Esophagus (tissue), 2 donors: ENCODE results near the gene CCNK. TPM values are rescaled to one million over a fixed set of nuclear protein-coding genes. Genes with fewer than 3 reads are reported as not detected.

Experiments used
- H3K27ac ChIP-seq, 2 donors: one replicate each; pipeline ENCODE4 v1.5.1; 2013; ENCODE audit warnings: low read depth in 2 of 2, mild to moderate bottlenecking in 2 of 2, inconsistent platforms in 1 of 2, low read length in 1 of 2, moderate library complexity in 1 of 2
- H3K27me3 ChIP-seq, 2 donors: one replicate each; pipeline ENCODE4 v1.6.1; 2013; ENCODE audit warnings: low read length in 2 of 2, control low read depth in 1 of 2, mild to moderate bottlenecking in 1 of 2; ENCODE audit not compliant: insufficient read depth in 2 of 2, control insufficient read depth in 1 of 2
- H3K36me3 ChIP-seq, 2 donors: one replicate each; pipeline ENCODE4 v1.6.1; 2013; ENCODE audit warnings: low read length in 1 of 2; ENCODE audit not compliant: control insufficient read depth in 2 of 2, insufficient read depth in 2 of 2
- H3K4me1 ChIP-seq, 2 donors: one replicate each; pipeline ENCODE4 v1.6.1; 2013; ENCODE audit warnings: low read length in 1 of 2; ENCODE audit not compliant: control insufficient read depth in 2 of 2, insufficient read depth in 2 of 2
- H3K4me3 ChIP-seq, 2 donors: one replicate each; pipeline ENCODE4 v1.5.1; 2013; ENCODE audit warnings: low read length in 2 of 2, mild to moderate bottlenecking in 2 of 2, low read depth in 1 of 2, moderate library complexity in 1 of 2
- H3K9me3 ChIP-seq, 2 donors: one replicate each; pipeline ENCODE4 v1.6.1; 2013; ENCODE audit warnings: mild to moderate bottlenecking in 2 of 2, low read depth in 1 of 2, low read length in 1 of 2, moderate library complexity in 1 of 2; ENCODE audit not compliant: control insufficient read depth in 2 of 2, insufficient read depth in 1 of 2
- WGBS, 2 donors: extraction: QIAGEN DNeasy Blood & Tissue Kit; methylation state at CpG; one replicate each; pipeline ENCODE4 v1.1.7; 2013; 5-methylcytosine and 5-hydroxymethylcytosine counted together
- polyA plus RNA-seq, 2 donors: library from polyadenylated mRNA; stranded (reverse); fragments of 200-250 nt; gene quantifications; one replicate each; pipeline ENCODE4 v1.2.3, GENCODE V29; 2013
- donor health status: healthy with polysubstance abuse.
- donor health status: Bipolar disorder and iron deficiency.

CCNK gene
- polyA plus RNA-seq, 2 donors, result 12.4 to 15.4 TPM

DNA sequence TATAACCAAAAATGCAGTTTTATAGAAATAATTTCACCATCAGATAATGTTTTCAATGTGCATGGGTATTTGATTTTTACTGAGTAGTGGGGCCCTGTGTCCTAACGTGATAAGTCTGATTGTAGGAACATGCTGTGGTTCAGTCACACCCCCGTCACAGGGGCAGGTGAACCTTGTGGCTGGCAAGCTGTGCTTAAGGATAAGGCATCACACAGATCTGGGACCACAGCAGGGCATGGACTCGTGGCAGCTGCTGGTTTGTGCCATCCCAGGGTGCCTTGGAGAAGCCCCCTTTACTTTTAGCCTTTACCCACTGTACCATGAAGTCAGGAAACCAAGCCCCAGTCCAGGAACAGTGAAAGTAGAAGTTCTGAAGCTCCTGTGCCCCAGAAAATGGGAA is 16.7 kb downstream of the CCNK start:
- Histone ChIP-seq H3K9me3 (no peaks in the 10 kb centered on the region), H3K27me3 (no peaks in the 10 kb centered on the region), H3K36me3 (peaks cover 14 to 29% of the 10 kb centered on the region in 2 donors), H3K4me1 (no peaks in the 10 kb centered on the region), H3K4me3 (no peak overlapping the region), H3K27ac (no peak overlapping the region)
- WGBS, 2 donors, result 87 to 93% methylated on average over 3 of the region's 3 CpGs

DNA sequence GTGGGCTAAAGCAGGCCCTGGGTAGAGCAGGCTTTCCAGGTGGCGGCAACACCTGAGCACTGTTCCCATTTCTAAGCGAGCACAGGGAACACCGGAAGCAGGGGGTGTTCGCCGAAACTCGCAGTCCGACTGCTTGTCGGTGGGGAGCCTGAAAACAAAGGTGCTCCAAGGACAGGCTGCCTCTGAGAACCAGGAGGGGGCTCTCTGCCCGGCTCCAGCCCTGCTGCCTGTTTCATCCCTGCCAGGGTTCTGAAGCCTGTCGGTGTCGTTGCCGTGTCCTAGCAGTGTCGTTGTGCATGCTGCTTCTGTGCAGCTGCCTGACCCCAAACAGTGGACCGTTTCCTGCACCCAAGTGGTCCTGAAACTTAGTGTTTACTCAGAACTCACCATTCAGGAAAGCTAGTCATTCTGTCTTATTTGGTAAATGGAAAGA is 21.8 kb downstream of the CCNK start:
- Histone ChIP-seq H3K4me3 (no peak overlapping the region), H3K36me3 (peaks cover 21 to 44% of the 10 kb centered on the region in 2 donors), H3K27me3 (no peaks in the 10 kb centered on the region), H3K27ac (no peak overlapping the region), H3K9me3 (no peaks in the 10 kb centered on the region), H3K4me1 (no peaks in the 10 kb centered on the region)
- WGBS, 2 donors, result 83 to 85% methylated on average over 14 of the region's 14 CpGs

DNA sequence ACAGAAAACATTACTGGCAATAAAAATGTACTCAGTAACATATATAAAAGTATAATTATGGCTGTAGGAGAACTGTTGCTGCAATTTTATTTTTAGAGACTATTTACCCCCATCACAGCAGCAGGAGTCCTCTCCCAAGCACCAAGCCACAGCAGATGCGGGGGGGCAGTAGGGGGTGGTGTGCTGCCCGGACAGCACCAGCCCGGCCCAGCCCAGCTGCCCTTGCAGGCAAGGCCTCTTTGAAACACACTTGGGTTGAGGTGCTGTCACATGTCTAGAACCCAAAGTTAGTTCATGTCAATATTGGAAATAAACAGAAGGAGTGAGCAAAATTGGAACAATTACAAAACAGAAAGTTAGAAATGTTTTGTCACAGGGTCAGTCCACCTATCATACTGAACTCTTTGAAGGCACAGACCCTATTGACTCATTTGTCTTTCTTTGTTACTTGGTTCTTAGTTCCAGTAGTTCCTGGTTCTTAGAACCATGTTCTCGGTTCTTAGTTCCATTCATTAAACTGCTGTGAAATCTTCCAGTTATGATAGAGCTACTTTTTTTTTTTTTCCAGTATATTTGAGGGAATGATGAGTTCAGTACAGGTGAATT is 22.7 kb downstream of the CCNK start:
- no peak overlapping the region for H3K27ac ChIP-seq
- peaks cover 24 to 50% of the 10 kb centered on the region in 2 donors for H3K36me3 ChIP-seq
- H3K27me3 ChIP-seq, result no peaks in the 10 kb centered on the region
- no peaks in the 10 kb centered on the region for H3K9me3 ChIP-seq
- WGBS, 2 donors, result 91 to 93% methylated on average over 4 of the region's 4 CpGs
- H3K4me1 ChIP-seq, result no peaks in the 10 kb centered on the region
- H3K4me3 ChIP-seq, result no peak overlapping the region

DNA sequence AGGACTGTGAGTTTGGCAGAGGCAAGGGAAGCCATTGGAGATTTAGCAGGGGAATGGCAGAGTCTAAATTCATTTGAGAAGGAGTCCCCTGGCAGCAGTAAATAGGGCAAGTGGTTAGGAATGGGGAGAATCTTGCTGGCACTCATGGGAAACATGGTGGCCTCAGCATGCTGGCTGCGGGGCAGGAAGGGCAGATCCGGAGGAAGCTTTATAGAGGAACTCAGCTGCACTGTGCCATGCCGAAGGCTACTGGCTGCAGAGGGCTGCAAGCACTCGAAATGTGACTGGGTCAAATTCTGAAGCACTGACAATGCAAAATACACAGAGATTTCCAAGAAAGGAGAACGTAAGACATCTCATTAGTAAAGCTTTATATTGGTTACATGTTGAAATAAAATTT is 23.9 kb downstream of the CCNK start:
- Histone ChIP-seq H3K27me3 (no peaks in the 10 kb centered on the region), H3K9me3 (no peaks in the 10 kb centered on the region), H3K27ac (no peak overlapping the region), H3K36me3 (peaks cover 24 to 60% of the 10 kb centered on the region in 2 donors), H3K4me1 (no peaks in the 10 kb centered on the region), H3K4me3 (no peak overlapping the region)
- 86% methylated on average over 5 of the region's 5 CpGs for WGBS, 2 donors

DNA sequence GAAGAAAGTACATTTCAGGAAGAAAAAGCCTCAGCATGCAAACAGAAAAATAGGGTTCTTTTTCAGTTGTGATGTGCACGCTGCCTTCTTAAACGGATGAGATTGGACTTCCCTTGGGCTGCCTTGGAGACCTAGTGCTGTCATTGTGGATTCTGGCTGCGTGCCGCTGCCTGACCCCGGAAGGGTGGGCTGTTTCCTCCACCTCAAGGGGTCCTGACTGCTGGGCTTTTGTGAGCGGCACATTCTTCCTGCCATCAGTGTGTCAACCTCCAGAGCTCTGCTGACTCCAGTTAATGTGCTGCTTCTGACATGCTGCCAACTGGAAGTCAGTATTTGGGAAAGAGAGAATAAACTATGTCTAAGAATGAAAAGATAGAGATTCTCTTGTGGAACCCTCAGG is 25.1 kb downstream of the CCNK start:
- WGBS, 2 donors, result 81 to 90% methylated on average over 6 of the region's 6 CpGs
- Histone ChIP-seq H3K4me1 (no peaks in the 10 kb centered on the region), H3K4me3 (no peak overlapping the region), H3K36me3 (peaks cover 24 to 58% of the 10 kb centered on the region in 2 donors), H3K27ac (no peak overlapping the region), H3K27me3 (no peaks in the 10 kb centered on the region), H3K9me3 (no peaks in the 10 kb centered on the region)

DNA sequence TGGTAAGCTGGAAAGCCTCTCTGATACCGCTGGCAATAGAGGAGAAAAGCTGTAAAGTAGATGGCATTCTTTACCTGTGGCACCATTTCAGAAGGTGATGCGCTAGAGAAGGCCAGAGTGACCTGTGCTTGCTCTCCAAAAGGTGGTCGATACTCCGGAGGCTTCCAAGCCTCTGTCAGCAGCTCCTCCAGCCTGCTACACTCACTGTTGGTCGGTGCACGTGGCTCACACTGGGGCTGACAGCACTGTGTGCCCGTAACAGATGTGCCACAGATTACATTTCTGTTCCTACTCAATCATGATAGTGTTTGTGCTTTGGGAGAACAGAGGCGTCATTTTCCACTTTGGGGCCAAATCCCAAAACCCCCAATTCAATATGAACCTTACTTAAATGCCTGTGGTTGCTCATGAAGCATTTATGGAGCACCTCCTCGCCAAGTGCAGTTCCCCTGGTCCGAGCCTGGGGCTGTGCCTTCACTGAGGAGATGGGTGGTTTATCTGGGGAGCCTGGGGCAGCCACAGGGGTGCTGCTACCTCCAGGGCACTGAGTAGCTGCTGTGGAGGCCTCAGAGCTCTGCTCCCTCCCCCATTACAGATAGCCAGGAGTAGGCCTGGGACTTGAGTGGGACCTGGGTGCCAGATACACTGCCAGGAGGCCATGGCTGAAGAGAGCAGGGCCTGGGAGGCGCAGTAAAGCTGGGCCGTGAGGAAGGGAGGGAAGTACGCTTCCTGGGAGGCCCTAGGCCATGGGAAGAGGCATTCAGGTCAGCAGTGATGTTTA is 26.8 kb downstream of the CCNK start:
- H3K36me3 ChIP-seq, result peaks cover 19 to 53% of the 10 kb centered on the region in 2 donors

DNA sequence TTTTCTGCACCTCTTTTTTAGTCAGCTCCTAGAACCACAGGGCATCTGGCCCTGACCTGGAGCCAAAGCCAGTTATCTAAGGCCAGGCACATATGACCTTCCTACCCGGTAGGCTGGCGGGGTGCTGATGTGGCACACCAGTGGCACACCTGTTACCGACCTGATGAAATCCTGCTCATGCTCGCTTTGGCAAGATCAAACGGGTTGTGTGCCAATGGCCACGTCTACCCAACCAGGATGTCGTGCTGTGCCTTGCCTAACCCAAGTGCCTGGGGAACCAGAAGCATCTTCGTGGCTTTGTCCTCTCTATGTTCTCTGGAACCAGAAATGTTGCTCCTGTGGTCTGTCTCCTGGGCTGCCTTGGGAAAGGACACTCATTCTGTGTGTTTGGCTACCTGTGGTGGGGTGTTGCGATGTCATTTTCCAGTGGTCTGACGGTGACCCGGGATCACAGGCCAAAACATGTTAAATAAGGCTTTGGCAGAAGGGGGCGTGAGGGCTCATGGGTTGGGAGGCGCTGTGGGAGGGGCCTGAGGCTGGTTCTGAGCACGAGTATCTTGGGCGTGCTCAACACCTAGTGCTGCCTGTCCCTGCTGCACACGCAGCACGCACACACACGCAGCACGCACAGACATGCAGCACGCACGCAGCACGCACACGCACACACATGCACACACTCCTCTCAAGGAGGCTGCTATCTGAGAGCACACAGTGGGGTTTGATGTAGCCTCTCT is 27.9 kb downstream of the CCNK start:
- WGBS, 2 donors, result 68 to 70% methylated on average over 23 of the region's 23 CpGs

More for the DNA sequence above, 26.8 kb downstream of the CCNK start:
- no peaks in the 10 kb centered on the region for H3K9me3 ChIP-seq
- H3K4me1 ChIP-seq, result no peaks in the 10 kb centered on the region
- H3K27ac ChIP-seq, result peak overlapping the region in 1 of 2 donors; percentile 18
- H3K4me3 ChIP-seq, result no peak overlapping the region
- no peaks in the 10 kb centered on the region for H3K27me3 ChIP-seq
- WGBS, 2 donors, result 90 to 91% methylated on average over 13 of the region's 13 CpGs

DNA sequence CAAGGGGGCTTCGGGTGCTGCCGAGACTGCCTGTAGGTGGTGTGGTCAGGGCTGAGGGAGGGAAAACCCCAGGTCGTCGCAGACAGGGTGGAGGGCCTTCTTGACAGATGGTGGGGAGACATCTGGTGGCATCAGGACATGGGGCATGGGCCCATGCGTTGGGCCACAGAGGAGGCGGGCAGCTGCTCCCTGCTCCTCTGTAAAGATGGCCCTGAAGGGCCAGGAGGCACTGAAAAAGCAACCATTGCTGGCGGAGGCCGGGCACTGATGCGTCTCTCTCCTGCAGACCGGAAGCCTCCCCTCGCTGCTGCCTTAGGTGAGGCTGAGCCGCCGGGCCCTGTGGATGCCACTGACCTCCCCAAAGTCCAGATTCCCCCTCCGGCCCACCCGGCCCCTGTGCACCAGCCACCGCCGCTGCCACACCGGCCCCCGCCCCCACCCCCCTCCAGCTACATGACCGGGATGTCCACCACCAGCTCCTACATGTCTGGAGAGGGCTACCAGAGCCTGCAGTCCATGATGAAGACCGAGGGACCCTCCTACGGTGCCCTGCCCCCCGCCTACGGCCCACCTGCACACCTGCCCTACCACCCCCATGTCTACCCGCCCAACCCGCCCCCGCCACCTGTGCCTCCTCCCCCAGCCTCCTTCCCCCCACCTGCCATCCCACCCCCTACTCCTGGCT is 28.8 kb downstream of the CCNK start:
- 91% methylated on average over 23 to 27 of the region's 27 CpGs for WGBS, 2 donors
- H3K27me3 ChIP-seq, result no peaks in the 10 kb centered on the region
- H3K4me3 ChIP-seq, result no peak overlapping the region
- H3K9me3 ChIP-seq, result no peaks in the 10 kb centered on the region
- H3K36me3 ChIP-seq, result peaks cover 17 to 50% of the 10 kb centered on the region in 2 donors
- H3K4me1 ChIP-seq, result no peaks in the 10 kb centered on the region
- no peak overlapping the region for H3K27ac ChIP-seq

More for the DNA sequence above, 27.9 kb downstream of the CCNK start:
- no peak overlapping the region for H3K4me3 ChIP-seq
- no peaks in the 10 kb centered on the region for H3K9me3 ChIP-seq
- no peaks in the 10 kb centered on the region for H3K27me3 ChIP-seq
- no peaks in the 10 kb centered on the region for H3K4me1 ChIP-seq
- peaks cover 17 to 48% of the 10 kb centered on the region in 2 donors for H3K36me3 ChIP-seq
- H3K27ac ChIP-seq, result peak overlapping the region in 1 of 2 donors; percentile 26

DNA sequence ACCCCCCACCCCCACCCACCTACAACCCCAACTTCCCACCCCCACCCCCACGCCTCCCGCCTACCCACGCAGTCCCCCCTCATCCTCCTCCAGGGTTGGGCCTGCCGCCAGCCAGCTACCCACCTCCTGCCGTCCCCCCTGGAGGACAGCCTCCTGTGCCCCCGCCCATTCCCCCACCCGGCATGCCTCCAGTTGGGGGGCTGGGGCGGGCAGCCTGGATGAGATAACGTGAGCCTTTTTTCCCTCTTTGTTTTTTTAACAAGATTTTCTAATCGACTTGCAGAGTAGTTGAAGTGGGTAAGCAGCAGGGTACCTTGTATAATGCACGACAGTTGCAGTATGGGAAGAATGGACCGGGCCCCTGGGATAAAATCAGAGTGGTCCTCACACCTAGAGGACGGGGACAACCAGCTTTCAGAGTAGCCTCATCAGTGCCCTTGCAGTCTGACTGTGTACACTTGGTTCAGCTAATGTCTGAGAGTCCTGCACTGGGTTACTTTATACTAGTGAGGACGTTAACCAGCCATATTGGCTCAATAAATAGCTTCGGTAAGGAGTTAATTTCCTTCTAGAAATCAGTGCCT is 29.4 kb downstream of the CCNK start:
- H3K9me3 ChIP-seq, result no peaks in the 10 kb centered on the region
- H3K36me3 ChIP-seq, result peaks cover 15 to 48% of the 10 kb centered on the region in 2 donors
- no peaks in the 10 kb centered on the region for H3K27me3 ChIP-seq
- H3K4me3 ChIP-seq, result no peak overlapping the region
- H3K27ac ChIP-seq, result no peak overlapping the region
- 70 to 78% methylated on average over 15 of the region's 15 CpGs for WGBS, 2 donors
- H3K4me1 ChIP-seq, result no peaks in the 10 kb centered on the region
